T-helper 1 cell (primary cell): ENCODE results near the gene RYR3.

Source experiments
- DNase-seq, 5 donors: peaks; one replicate each; pipeline ENCODE4 v3.0.0-alpha.2; 2012 to 2020

Gene RYR3

GRCh38 chr15:33724321-33725036, 413.7 kb downstream of the RYR3 start:
- DNase-seq, result no peak

GRCh38 chr15:33729653-33730052, 418.9 kb downstream of the RYR3 start:
- DNase-seq, result no peak

- DNase-seq, result no peak
Observed at GRCh38 chr15:33730815-33731214, 420.0 kb downstream of the RYR3 start.

GRCh38 chr15:33735143-33735542, 424.4 kb downstream of the RYR3 start:
- no peak for DNase-seq

GRCh38 chr15:33735637-33736247, 425.0 kb downstream of the RYR3 start:
- peak in 1 of 5 donors; percentile 8 for DNase-seq

- peak in 2 of 5 donors; percentile 3 to 7 for DNase-seq
Observed at GRCh38 chr15:33737687-33738601, 427.2 kb downstream of the RYR3 start.

- no peak for DNase-seq
Observed at GRCh38 chr15:33738941-33739664, 428.3 kb downstream of the RYR3 start.

GRCh38 chr15:33742306-33742705, 431.5 kb downstream of the RYR3 start:
- DNase-seq, result no peak

- DNase-seq, result no peak
Observed at GRCh38 chr15:33742800-33743199, 432.0 kb downstream of the RYR3 start.

- DNase-seq, result no peak
Observed at GRCh38 chr15:33746203-33746602, 435.4 kb downstream of the RYR3 start.

GRCh38 chr15:33753012-33753411, 442.2 kb downstream of the RYR3 start:
- DNase-seq, result no peak

- no peak for DNase-seq
Observed at GRCh38 chr15:33754242-33754641, 443.5 kb downstream of the RYR3 start.

GRCh38 chr15:33756961-33757360, 446.2 kb downstream of the RYR3 start:
- no peak for DNase-seq

GRCh38 chr15:33757516-33758232, 446.9 kb downstream of the RYR3 start:
- DNase-seq, result no peak

- DNase-seq, result no peak
Observed at GRCh38 chr15:33766389-33766788, 455.6 kb downstream of the RYR3 start.

GRCh38 chr15:33768670-33769190, 458.0 kb downstream of the RYR3 start:
- DNase-seq, result no peak

GRCh38 chr15:33773969-33774368, 463.2 kb downstream of the RYR3 start:
- no peak for DNase-seq

- DNase-seq, result no peak
Observed at GRCh38 chr15:33778852-33779251, 468.1 kb downstream of the RYR3 start.

- DNase-seq, result no peak
Observed at GRCh38 chr15:33780011-33780768, 469.4 kb downstream of the RYR3 start.

- no peak for DNase-seq
Observed at GRCh38 chr15:33782966-33783365, 472.2 kb downstream of the RYR3 start.

GRCh38 chr15:33785366-33785765, 474.6 kb downstream of the RYR3 start:
- no peak for DNase-seq
